Measurements from ENCODE around the gene ELOA2.
"Not testable (repeated sequence)": the region's sequence is repeated elsewhere in the genome, so short reads cannot be mapped to it uniquely, and the experiment has no call there.

Gene ELOA2

DNA sequence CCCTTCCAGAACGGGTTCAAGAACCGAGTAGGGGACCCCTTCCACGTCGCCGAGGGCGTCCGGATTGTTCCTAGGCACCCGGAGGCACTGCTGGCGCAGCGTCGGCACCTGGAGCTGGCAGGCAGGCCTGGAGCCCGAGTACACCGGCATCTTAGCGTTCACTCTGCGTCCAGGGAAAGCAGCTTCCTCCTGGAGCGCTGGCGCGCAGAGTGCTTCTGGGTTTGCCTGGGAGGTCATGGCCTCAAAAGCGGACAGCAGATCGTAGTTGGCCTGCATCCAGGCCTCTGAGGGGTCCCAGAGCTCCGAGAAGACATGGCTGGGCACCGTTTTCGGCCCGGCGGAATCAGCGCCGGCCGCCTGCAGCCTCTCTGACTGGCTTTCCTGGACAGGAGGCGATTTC lies 12.6 kb downstream of the ELOA2 start:
- not testable (repeated sequence) for DNase-seq (ENCODE audit: low spot score)

DNA sequence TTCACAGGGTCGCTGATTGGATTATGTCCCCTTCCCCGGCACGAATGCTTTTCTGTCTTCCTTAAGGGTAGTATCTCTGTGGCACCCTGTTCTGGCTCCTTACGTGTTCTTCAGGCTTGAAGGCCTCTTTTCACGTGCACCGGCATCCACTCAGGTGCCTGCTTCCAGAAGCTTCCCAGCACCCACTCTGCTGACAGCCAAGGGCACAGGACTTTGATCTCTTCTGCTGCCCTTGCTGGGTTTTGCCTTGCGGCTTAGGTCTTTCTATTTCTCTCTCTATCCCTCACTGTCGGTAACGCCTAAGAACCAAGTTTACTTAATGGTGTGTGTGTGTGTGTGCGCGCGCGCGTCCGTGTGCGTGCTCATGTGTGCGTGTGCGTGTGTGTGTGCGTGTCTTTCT lies 14.7 kb downstream of the ELOA2 start:
- DNase-seq (ENCODE audit: low spot score): not testable (repeated sequence)

DNA sequence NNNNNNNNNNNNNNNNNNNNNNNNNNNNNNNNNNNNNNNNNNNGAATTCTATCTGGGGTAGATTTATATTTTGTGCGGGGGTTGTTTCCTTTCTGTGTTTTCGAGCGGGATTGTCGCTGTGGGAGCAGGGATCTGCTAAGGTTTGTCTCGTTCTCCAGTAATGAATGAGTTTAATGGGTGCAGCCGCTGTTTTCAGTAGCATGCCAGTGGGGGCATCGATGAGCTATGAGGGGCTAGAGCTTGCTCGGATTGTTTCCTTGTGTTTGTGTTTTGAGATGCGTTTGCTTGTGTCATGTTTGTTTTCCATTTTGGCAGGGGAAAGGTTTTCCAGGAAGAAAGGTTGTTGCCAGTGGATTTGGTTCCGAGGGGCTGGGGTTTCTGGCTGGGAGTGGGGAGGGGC lies 15.6 kb downstream of the ELOA2 start:
- not testable (repeated sequence) for DNase-seq (ENCODE audit: low spot score)

Measured in cerebellar cortex (tissue), 1 donor.